T-cell (primary cell): Measurements from ENCODE around the gene ALOXE3. TPM values are rescaled to one million over a fixed set of nuclear protein-coding genes. Genes with fewer than 3 reads are reported as not detected.
A peak's percentile ranks its signal among the peaks of the same experiment; 100 is the strongest.

Experiments used
- ATAC-seq, 4 experiments: fragments of 200-7000 bp in 3 of 4; fragments of 150-1000 bp in 1 of 4; cut with Tn5 transposase; replicated peaks in 1 of 4; 1 replicate in 3 of 4; 2 replicates in 1 of 4; pipeline ENCODE4 v1.10.0; 2021; ENCODE audit warnings: moderate library complexity in 3 of 4, mild to moderate bottlenecking in 2 of 4, moderate number of reproducible peaks in 1 of 4
- CTCF ChIA-PET, 2 donors: fragments of 300-600 bp; sonication (Branson Sonifier 250); formaldehyde crosslinking; loops; one replicate each; lab custom pipeline; 2022; ENCODE audit warnings: antibody characterized with exemption in 2 of 2; lab: Charles Lee
- POLR2A ChIA-PET, 2 donors: fragments of 300-600 bp; sonication (Branson Sonifier 250); formaldehyde crosslinking; loops; one replicate each; lab custom pipeline; 2022; ENCODE audit warnings: antibody characterized with exemption in 2 of 2; lab: Charles Lee
- DNase-seq, 35 experiments: peaks; one replicate each; pipeline versions ENCODE4 v3.0.0 to v3.0.0-alpha.2; 2013 to 2023
- H3K27ac ChIP-seq: one replicate; pipeline ENCODE4 v1.5.1; 2013; ENCODE audit warnings: low read length
- H3K27me3 ChIP-seq, 2 experiments: replicated peaks in 1 of 2; 1 replicate in 1 of 2; 2 replicates in 1 of 2; pipeline versions ENCODE4 v1.6.1 to v1.7.0; 2013; ENCODE audit warnings: low read length in 1 of 2, mixed read lengths in 1 of 2; ENCODE audit not compliant: control insufficient read depth in 2 of 2, insufficient read depth in 2 of 2; ENCODE audit errors: extremely low read depth in 1 of 2
- H3K36me3 ChIP-seq, 2 donors: 1 replicate in 1 of 2; 2 replicates in 1 of 2; pipeline versions ENCODE4 v1.6.1 to v1.7.0; 2013; ENCODE audit warnings: low read length in 1 of 2; ENCODE audit not compliant: control insufficient read depth in 2 of 2, insufficient read depth in 1 of 2; ENCODE audit errors: extremely low read depth in 1 of 2
- H3K4me1 ChIP-seq, 2 experiments: 1 replicate in 1 of 2; 2 replicates in 1 of 2; pipeline versions ENCODE4 v1.6.1 to v1.7.0; 2013; ENCODE audit warnings: low read length in 2 of 2, mixed read lengths in 1 of 2; ENCODE audit not compliant: insufficient read depth in 2 of 2, control insufficient read depth in 1 of 2; ENCODE audit errors: extremely low read depth in 1 of 2
- H3K4me3 ChIP-seq, 2 donors: 1 replicate in 1 of 2; 2 replicates in 1 of 2; pipeline versions ENCODE4 v1.5.1 to v1.7.0; 2013; ENCODE audit warnings: mild to moderate bottlenecking in 2 of 2, low read length in 1 of 2, moderate library complexity in 1 of 2; ENCODE audit not compliant: control insufficient read depth in 1 of 2; ENCODE audit errors: extremely low read depth in 1 of 2
- H3K9me3 ChIP-seq: 2 replicates; pipeline ENCODE4 v1.7.0; 2013
- H3K27ac Mint-ChIP-seq, 2 donors: one replicate each; pipeline ENCODE4 v1.8.0; 2020 to 2021; ENCODE audit warnings: mild to moderate bottlenecking in 2 of 2, mixed read lengths in 2 of 2
- H3K27me3 Mint-ChIP-seq, 2 donors: one replicate each; pipeline ENCODE4 v1.8.0; 2021 to 2022; ENCODE audit warnings: mixed read lengths in 2 of 2
- H3K36me3 Mint-ChIP-seq: one replicate; pipeline ENCODE4 v1.8.0; 2021; ENCODE audit warnings: mixed read lengths
- H3K4me1 Mint-ChIP-seq, 3 donors: one replicate each; pipeline ENCODE4 v1.8.0; 2020 to 2022; ENCODE audit warnings: mixed read lengths in 3 of 3, mild to moderate bottlenecking in 1 of 3
- H3K4me3 Mint-ChIP-seq, 3 donors: one replicate each; pipeline ENCODE4 v1.8.0; 2020 to 2022; ENCODE audit warnings: mild to moderate bottlenecking in 3 of 3, mixed read lengths in 3 of 3, moderate library complexity in 3 of 3
- H3K9me3 Mint-ChIP-seq, 3 donors: one replicate each; pipeline ENCODE4 v1.8.0; 2020 to 2022; ENCODE audit warnings: mixed read lengths in 3 of 3
- WGBS: methylation state at CpG from one replicate; pipeline ENCODE4 v1.1.5; 2013; ENCODE audit warnings: missing lambda C conversion rate; ENCODE audit not compliant: insufficient coverage; 5-methylcytosine and 5-hydroxymethylcytosine counted together
- total RNA-seq, 35 experiments: library from RNA in 6 of 35; stranded (reverse) in 6 of 35; fragments of 120-200 nt in 1 of 35; gene quantifications; one replicate each; pipeline versions ENCODE4 v1.2.1 to v1.2.4 and lab custom pipeline; 2013 to 2026

Gene ALOXE3
- total RNA-seq, 5 donors from 2014 or later (not counting 1 experiment from before 2014, with no cell fraction given) = 0.13 to 1.2 (median 0.19) TPM; not detected in 1

DNA sequence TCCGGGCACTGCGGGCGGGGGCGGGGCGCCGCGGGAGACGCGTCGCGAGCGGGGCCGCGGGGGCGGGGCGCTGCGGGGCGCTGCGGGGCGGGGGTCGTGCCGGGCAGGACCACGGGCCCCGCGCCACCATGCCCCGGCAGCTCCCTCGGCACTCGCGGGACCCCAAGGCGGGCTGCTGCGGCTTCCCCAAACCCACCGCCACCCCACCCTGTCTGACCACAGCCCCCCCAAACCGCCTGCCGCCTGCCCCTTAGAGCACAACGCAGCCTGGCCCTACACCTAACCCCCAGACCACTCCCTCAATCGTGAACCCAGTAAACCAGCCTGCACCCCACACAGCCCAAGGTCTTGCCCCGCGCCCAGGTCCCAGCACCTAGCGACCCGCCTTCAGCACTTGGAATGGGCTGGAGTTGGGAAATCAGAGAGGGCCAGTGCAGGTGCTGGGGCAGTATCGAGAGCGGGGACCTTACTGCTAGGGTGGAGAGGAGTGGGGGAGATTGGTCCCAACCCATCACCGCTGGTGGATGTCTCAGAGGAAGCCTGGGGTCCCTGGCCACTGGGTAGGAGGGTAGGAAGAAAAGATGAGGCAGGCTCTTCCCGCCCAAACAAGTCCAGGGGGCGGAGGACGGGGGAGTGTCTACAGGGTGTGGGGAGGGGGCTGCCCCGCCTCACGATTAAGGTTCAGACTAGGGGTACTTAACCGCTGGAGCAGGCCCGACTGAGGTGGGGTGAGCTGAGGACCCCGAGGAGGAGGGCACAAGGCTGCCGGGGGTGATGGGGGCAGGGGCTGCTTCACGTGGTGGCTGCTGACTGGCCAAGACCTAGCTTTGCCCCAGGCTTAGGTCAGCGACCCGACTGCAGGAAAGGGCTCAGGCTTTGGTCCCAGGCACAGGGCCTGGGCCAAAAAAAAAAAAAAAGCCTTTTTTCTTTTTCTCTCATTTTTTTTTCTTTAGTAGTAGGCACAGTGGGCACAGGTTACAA, 45.0 kb upstream of the ALOXE3 start:
- Mint-ChIP-seq H3K4me3 (peak overlapping the region; percentile 83 to 85 (median 84)), H3K27ac (peak overlapping the region; percentile 98), H3K36me3 (peaks cover 25% of the 10 kb centered on the region), H3K27me3 (no peaks in the 10 kb centered on the region), H3K9me3 (no peaks in the 10 kb centered on the region), H3K4me1 (peaks cover 56 to 65% (median 60%) of the 10 kb centered on the region in 3 donors)
- ChIA-PET POLR2A (interaction anchor here (0.6 to 1.8 kb wide), 3 partner anchors 10 to 162 kb away, joined by 3 to 17 read pairs (median 5); no protein-coding TSS in a partner anchor), CTCF (interaction anchor here in 1 of 2 donors (1.3 kb wide), 1 partner anchor 44 kb away, joined by 4 read pairs; no protein-coding TSS in a partner anchor)
- 7% methylated on average over 44 of the region's 55 CpGs for WGBS
- DNase-seq (peak in 1 of 35 experiments; percentile 27), ATAC-seq (peak; percentile 4 to 20 (median 12))
- no peaks in the 10 kb centered on the region for H3K27me3 ChIP-seq
- peaks cover 9 to 31% of the 10 kb centered on the region in 2 donors for H3K36me3 ChIP-seq
- no peaks in the 10 kb centered on the region for H3K9me3 ChIP-seq
- peak overlapping the region; percentile 99 for H3K27ac ChIP-seq
- peaks cover 22 to 71% of the 10 kb centered on the region in 2 experiments for H3K4me1 ChIP-seq
- peak overlapping the region; percentile 56 to 60 for H3K4me3 ChIP-seq

DNA sequence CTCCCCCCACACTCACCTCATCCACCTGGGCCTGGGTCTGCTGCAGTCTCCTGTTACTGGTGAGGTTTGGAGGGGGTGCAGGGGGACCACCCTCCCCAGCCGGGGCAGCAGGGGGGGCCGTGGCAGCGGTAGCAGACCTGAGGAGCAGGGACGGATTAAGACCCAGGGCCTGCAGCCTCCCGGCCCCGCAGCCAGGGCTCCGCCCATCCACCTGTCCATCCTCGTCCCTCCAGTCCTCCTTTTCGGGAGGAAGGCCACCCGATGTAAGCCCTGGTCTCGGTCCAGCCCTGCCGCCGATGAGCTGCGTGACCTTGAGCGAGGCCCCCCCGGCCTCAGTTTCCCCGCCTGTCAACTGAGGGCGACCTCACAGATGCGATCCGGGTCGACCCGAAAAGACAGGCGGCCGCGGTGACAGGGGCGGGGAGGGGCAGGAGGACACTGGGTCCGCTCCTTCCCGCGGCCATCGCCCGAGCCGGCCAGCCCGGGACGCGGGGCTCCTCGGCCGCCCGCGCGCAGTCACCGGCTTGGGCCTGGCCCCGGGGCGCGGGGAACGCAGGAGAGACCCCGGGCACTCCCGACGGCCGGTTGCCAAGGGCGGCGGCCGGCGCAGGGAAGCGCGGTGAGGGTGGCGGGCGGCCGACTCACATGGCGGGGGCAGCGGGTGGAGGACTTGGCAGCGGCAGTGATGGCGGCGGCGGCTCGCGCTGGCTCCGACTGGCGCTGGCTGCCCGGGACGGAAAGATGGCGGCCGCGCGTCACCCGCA, 44.1 kb upstream of the ALOXE3 start, which contains the start of gene VAMP2:
Gene VAMP2 (minus strand): TSS at position 716 of the 764 bp plus-strand sequence. CDS start 69 bp downstream, at position 647.
- peak within 1 kb of the TSS; percentile 99 for H3K27ac ChIP-seq
- peaks cover 9 to 33% of the 10 kb centered on the region in 2 donors for H3K36me3 ChIP-seq
- ChIA-PET CTCF (no interaction called here), POLR2A (no interaction called here)
- H3K4me1 ChIP-seq = peaks cover 22 to 80% of the 10 kb centered on the region in 2 experiments
- Mint-ChIP-seq H3K4me3 (peak within 1 kb of the TSS; percentile 85 to 86 (median 86)), H3K27ac (peak within 1 kb of the TSS; percentile 98), H3K36me3 (peaks cover 25% of the 10 kb centered on the region), H3K4me1 (peaks cover 56 to 66% (median 63%) of the 10 kb centered on the region in 3 donors), H3K9me3 (no peaks in the 10 kb centered on the region), H3K27me3 (no peaks in the 10 kb centered on the region)
- DNase-seq (peak; percentile 65 to 94 (median 81)), ATAC-seq (peak; percentile 68 to 69 (median 69))
- H3K9me3 ChIP-seq = no peaks in the 10 kb centered on the region
- peak within 1 kb of the TSS; percentile 81 to 95 for H3K4me3 ChIP-seq
- no peaks in the 10 kb centered on the region for H3K27me3 ChIP-seq
- under 1% methylated on average over 75 of the region's 75 CpGs for WGBS

DNA sequence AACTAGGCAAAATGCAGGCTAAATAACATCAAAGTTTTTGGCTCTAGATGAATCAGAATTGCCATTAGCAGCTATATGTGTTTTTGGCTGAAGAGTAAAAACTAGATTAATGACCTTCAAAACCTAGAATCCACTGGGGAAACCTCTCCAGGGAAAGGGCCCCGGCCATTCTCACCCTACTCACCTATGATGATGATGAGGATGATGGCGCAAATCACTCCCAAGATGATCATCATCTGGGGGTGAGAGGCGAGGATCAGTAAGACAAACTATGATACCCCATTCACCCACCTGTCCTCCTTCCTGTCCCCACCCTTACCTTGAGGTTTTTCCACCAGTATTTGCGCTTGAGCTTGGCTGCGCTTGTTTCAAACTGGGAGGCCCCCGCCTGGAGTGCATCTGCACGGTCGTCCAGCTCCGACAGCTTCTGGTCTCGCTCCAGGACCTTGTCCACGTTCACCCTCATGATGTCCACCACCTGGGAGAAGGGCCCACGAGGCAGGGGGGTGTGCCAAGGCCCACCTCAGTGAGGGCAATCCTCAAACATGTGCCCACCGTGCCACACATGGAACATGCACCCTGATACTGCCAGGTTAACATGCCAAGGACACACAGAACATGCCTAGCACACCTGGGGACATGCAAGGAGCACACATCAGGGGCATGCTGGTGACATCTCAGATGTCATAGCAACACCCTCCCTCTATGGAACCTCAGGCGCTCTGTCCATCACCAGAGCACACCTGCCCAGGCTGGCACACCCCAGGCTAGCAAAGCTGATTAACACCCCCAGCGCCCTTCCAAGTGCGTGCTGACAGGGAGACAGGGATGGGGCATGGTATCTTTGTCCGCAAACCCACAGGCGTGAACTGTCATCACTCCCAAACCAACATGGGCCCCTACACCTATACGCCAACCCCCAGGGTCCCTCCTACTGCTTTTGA, 43.2 kb upstream of the ALOXE3 start:
- Histone ChIP-seq H3K4me3 (peak overlapping the region; percentile 81 to 95), H3K27me3 (no peaks in the 10 kb centered on the region), H3K9me3 (no peaks in the 10 kb centered on the region), H3K4me1 (peaks cover 25 to 88% of the 10 kb centered on the region in 2 experiments), H3K27ac (peak overlapping the region; percentile 99), H3K36me3 (peaks cover 9 to 33% of the 10 kb centered on the region in 2 donors)
- DNase-seq (peak in 1 of 35 experiments; percentile 38), ATAC-seq (no peak)
- H3K4me3 Mint-ChIP-seq = peak overlapping the region; percentile 85 to 86 (median 86)
- peak overlapping the region; percentile 90 to 94 for H3K27ac Mint-ChIP-seq
- H3K27me3 Mint-ChIP-seq = no peaks in the 10 kb centered on the region
- no peaks in the 10 kb centered on the region for H3K9me3 Mint-ChIP-seq
- peaks cover 56 to 63% (median 63%) of the 10 kb centered on the region in 3 donors for H3K4me1 Mint-ChIP-seq
- WGBS = 35% methylated on average over 13 of the region's 19 CpGs
- peaks cover 25% of the 10 kb centered on the region for H3K36me3 Mint-ChIP-seq
- POLR2A ChIA-PET = interaction anchor here in 1 of 2 donors (1.3 kb wide), 1 partner anchor 14 kb away, joined by 4 read pairs; no protein-coding TSS in a partner anchor
- CTCF ChIA-PET = interaction anchor here (0.6 to 0.8 kb wide), 4 partner anchors 12 to 763 kb away, joined by 3 to 4 read pairs (median 4); no protein-coding TSS in a partner anchor

DNA sequence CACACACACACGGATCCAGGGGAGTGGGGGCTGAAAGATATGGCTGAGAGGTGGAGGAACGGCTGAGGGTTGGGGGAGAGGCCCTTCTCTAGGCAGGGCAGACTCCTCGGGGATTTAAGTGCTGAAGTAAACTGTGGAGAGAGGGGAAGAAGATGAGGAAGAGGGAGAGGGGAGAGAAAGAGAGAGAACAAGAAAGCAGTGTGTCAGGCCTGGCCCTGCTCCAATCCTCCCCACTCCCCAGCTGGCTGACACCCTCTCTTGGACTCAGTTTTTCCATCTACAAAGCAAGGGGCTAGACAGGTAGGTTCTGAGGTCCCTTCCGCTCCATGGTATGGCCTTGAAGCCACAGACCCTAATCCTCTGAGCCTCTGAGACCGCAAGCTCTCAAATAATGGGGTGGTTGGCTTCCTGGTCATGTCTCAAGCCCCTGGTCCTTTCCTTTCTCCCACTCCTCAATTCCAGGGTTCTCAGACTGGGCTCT, 42.5 kb upstream of the ALOXE3 start:
- ChIA-PET CTCF (interaction anchor here (0.6 to 0.8 kb wide), 4 partner anchors 13 to 763 kb away, joined by 3 to 4 read pairs (median 4); no protein-coding TSS in a partner anchor), POLR2A (interaction anchor here (0.6 to 1.3 kb wide), 3 partner anchors 10 to 62 kb away, joined by 3 to 4 read pairs (median 4); no protein-coding TSS in a partner anchor)
- Histone ChIP-seq H3K9me3 (no peaks in the 10 kb centered on the region), H3K36me3 (peaks cover 9 to 33% of the 10 kb centered on the region in 2 donors), H3K4me1 (peaks cover 26 to 88% of the 10 kb centered on the region in 2 experiments), H3K4me3 (peak overlapping the region; percentile 81 to 95), H3K27me3 (no peaks in the 10 kb centered on the region), H3K27ac (peak overlapping the region; percentile 99)
- Mint-ChIP-seq H3K27me3 (no peaks in the 10 kb centered on the region), H3K9me3 (no peaks in the 10 kb centered on the region), H3K4me1 (peaks cover 56 to 63% (median 60%) of the 10 kb centered on the region in 3 donors), H3K27ac (peak overlapping the region; percentile 90 to 94), H3K4me3 (peak overlapping the region; percentile 85 to 86 (median 86)), H3K36me3 (peaks cover 25% of the 10 kb centered on the region)
- 100% methylated on average over 2 of the region's 5 CpGs for WGBS
- ATAC-seq (no peak), DNase-seq (peak in 1 of 35 experiments; percentile 12)

DNA sequence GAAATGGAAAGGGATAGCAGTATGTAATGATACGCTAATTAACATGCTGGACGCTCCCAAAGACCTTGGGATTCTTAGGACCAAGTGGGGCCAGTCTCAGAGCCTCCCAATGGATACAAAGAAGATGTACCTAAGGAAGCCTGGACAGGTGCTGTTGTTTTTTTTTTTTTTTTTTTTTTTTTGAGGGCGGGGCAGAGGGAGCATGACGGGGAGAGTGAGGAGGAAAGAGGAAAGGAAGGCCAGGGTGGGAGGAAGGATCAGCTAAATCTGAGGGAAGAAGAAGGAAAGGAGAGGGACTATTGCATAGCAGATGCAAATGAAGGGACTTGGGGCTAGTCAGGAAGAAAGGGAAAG, 41.9 kb upstream of the ALOXE3 start:
- peak overlapping the region; percentile 99 for H3K27ac ChIP-seq
- CTCF ChIA-PET = interaction anchor here (0.6 to 0.8 kb wide), 2 partner anchors 21 to 22 kb away, joined by 4 read pairs; no protein-coding TSS in a partner anchor
- WGBS = 72% methylated on average over 2 of the region's 4 CpGs

More for the DNA sequence above, 41.9 kb upstream of the ALOXE3 start:
- Mint-ChIP-seq H3K27me3 (no peaks in the 10 kb centered on the region), H3K4me3 (peak overlapping the region; percentile 57 to 86 (median 85)), H3K36me3 (peaks cover 25% of the 10 kb centered on the region), H3K9me3 (no peaks in the 10 kb centered on the region), H3K4me1 (peaks cover 59 to 62% (median 61%) of the 10 kb centered on the region in 3 donors), H3K27ac (peak overlapping the region; percentile 92 to 94)
- H3K27me3 ChIP-seq = no peaks in the 10 kb centered on the region
- peaks cover 9 to 33% of the 10 kb centered on the region in 2 donors for H3K36me3 ChIP-seq
- no peaks in the 10 kb centered on the region for H3K9me3 ChIP-seq
- DNase-seq (no peak), ATAC-seq (no peak)
- no peak overlapping the region for H3K4me3 ChIP-seq
- H3K4me1 ChIP-seq = peaks cover 32 to 88% of the 10 kb centered on the region in 2 experiments
- POLR2A ChIA-PET = interaction anchor here in 1 of 2 donors (0.6 to 1.0 kb wide), 2 partner anchors 9 to 62 kb away, joined by 3 to 4 read pairs; no protein-coding TSS in a partner anchor
